WTC11 (cell line): ENCODE results near the gene MSI2.

ENCODE experiments used
- CTCF ChIP-seq: fragments of 200-600 bp; IDR thresholded peaks from 2 replicates; pipeline ENCODE4 v1.8.0; 2022; ENCODE audit warnings: antibody characterized with exemption
- E2F4 ChIP-seq: sonication (generic); formaldehyde crosslinking; IDR thresholded peaks from 2 replicates; pipeline ENCODE4 v1.8.1; 2022; ENCODE audit warnings: low read depth, mild to moderate bottlenecking, moderate library complexity, missing genetic modification reagents, borderline replicate concordance
- ELF4 ChIP-seq: sonication (generic); formaldehyde crosslinking; IDR thresholded peaks from 2 replicates; pipeline ENCODE4 v1.8.1; 2022; ENCODE audit warnings: low read depth, mild to moderate bottlenecking, moderate library complexity, missing genetic modification reagents
- MYBL2 ChIP-seq: sonication (generic); formaldehyde crosslinking; IDR thresholded peaks from 2 replicates; pipeline ENCODE4 v1.8.1; 2023; ENCODE audit warnings: mild to moderate bottlenecking, moderate library complexity, missing genetic modification reagents
- OVOL2 ChIP-seq: fragments of 250-450 bp; sonication (Bioruptor Pico); IDR thresholded peaks from 2 replicates; pipeline ENCODE4 v1.9.0; 2021; ENCODE audit warnings: mild to moderate bottlenecking, borderline replicate concordance
- USF2 ChIP-seq: sonication (generic); formaldehyde crosslinking; IDR thresholded peaks from 2 replicates; pipeline ENCODE4 v1.8.1; 2023; ENCODE audit warnings: mild to moderate bottlenecking, missing genetic modification reagents, moderate library complexity
- ZNF232 ChIP-seq: sonication (generic); formaldehyde crosslinking; IDR thresholded peaks from 2 replicates; pipeline ENCODE4 v1.8.0; 2022; ENCODE audit warnings: mild to moderate bottlenecking, missing genetic modification reagents
- ZNF423 ChIP-seq: fragments of 250-450 bp; sonication (Bioruptor Pico); IDR thresholded peaks from 2 replicates; pipeline ENCODE4 v2.1.2; 2022; ENCODE audit warnings: mild to moderate bottlenecking, moderate library complexity
- TF ChIP-seq, protein P1 (sequence below): sonication (generic); formaldehyde crosslinking; IDR thresholded peaks from 2 replicates; pipeline ENCODE4 v1.8.0; 2022; ENCODE audit warnings: mild to moderate bottlenecking, missing genetic modification reagents
- TF ChIP-seq, protein P2 (sequence below): sonication (generic); formaldehyde crosslinking; IDR thresholded peaks from 2 replicates; pipeline ENCODE4 v1.8.1; 2022; ENCODE audit warnings: missing genetic modification reagents, borderline replicate concordance

DNA sequence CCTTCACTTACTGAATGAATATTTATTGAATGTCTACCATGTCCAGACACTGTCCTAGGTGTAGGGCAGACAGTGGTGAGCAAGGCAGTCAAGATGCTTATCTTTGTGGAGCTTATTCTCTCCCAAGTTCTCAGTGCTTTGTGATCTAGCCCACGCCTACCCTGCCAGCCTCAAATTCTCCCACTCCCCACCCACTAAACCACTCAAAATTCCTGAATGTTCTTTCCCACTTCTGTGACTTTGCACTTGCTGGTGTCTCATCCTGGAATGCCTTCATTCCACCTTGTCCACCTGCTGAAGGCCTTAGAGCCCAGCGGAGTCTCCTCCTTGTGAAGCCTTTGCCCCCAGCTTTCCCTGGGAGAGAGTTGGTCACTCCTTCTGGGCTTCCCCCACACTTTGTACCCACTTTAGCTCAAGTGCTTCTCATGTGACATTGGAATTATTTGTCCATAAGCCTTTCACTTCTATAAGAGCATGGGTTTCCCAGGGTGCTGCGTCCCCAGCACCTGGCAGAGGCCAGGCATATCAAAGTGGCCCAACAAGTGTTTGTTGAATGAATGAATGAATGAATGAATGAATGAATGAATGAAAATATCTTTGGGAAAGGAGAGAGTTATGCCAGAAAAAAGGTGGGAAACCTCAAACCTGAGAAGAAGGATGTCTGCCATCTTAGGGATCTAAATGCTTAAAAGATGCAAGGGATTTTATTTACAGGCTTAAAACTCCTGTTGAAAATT lies 465.8 kb downstream of the MSI2 start:
- no peak for TF ChIP-seq USF2 (CRISPR knock-in tag)
- no peak for TF ChIP-seq ZNF232
- no peak for TF ChIP-seq E2F4 (CRISPR knock-in tag)
- TF ChIP-seq ELF4, result no peak
- TF ChIP-seq ZNF423 (CRISPR knock-in tag), result no peak
- TF ChIP-seq, protein P1, sequence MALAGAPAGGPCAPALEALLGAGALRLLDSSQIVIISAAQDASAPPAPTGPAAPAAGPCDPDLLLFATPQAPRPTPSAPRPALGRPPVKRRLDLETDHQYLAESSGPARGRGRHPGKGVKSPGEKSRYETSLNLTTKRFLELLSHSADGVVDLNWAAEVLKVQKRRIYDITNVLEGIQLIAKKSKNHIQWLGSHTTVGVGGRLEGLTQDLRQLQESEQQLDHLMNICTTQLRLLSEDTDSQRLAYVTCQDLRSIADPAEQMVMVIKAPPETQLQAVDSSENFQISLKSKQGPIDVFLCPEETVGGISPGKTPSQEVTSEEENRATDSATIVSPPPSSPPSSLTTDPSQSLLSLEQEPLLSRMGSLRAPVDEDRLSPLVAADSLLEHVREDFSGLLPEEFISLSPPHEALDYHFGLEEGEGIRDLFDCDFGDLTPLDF (CRISPR knock-in tag), result no peak
- TF ChIP-seq CTCF, result no peak
- no peak for TF ChIP-seq OVOL2 (CRISPR knock-in tag)
- TF ChIP-seq, protein P2, sequence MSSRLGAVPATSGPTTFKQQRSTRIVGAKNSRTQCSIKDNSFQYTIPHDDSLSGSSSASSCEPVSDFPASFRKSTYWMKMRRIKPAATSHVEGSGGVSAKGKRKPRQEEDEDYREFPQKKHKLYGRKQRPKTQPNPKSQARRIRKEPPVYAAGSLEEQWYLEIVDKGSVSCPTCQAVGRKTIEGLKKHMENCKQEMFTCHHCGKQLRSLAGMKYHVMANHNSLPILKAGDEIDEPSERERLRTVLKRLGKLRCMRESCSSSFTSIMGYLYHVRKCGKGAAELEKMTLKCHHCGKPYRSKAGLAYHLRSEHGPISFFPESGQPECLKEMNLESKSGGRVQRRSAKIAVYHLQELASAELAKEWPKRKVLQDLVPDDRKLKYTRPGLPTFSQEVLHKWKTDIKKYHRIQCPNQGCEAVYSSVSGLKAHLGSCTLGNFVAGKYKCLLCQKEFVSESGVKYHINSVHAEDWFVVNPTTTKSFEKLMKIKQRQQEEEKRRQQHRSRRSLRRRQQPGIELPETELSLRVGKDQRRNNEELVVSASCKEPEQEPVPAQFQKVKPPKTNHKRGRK (CRISPR knock-in tag), result no peak
- no peak for TF ChIP-seq MYBL2 (CRISPR knock-in tag)
